Measurements from ENCODE around the gene MATCAP1. TPM values are rescaled to one million over a fixed set of nuclear protein-coding genes. Genes with fewer than 3 reads are reported as not detected.

The MATCAP1 gene
- total and polyA plus RNA-seq, 10 of the 15 experiments (the other 5 are each of a cell fraction or from before 2014, with no cell fraction given): 2.8 to 25.8 (median 8.6) TPM

DNA sequence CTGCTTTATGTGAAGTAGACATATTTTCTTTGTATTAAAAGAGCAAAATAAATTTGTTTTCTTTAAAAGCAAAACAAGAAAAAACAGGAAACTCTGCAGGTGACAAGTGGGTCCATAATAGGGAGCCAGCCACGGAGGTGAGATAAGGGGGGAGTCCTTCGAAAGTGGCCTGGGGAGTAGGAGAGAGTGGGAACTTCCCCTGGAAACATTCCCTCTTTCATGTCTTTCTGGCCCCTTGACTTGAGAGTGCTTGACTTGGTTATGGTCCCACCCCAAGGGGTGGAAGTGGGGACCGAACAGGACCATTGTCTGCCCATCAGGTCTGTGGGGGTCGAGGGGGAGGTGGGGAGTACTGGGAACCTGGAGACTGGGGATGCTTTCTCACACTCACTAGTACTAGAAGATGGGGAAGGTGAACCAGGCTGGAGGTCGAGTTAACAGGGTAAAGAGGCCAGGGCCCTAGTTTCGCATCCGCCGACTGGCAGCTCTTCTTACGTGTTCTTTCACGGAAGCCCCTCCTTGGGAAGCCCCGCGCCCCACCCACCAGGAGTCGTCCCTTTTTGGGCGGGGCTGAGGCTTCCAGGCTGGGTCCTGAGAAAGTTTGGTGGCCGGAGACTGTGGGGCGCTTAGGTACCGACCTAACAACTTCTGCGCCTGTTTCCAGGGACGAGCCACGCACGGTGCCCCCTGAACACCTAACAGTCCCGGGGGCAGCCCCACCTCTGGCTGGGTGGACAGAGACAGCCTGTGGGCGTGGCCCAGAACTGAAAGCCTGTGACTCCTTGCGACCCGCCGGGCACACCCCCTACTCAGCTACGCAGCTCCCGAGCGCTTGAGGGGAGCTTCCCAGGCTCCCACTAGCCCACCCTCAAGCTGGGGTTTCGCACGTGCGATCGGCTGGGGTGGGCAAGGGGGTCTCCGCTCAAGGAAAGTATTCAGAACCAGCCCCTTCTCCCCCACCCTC is 24.8 kb downstream of the MATCAP1 start:
- SMC1A ChIA-PET (ENCODE audit: uncharacterized antibody, unreplicated experiment): interaction anchor here (0.7 to 5.2 kb wide), 9 partner anchors 11 to 146 kb away, joined by 3 to 48 read pairs (median 5); partner anchors contain the start of genes NOL3 and TMEM208
- H3K4me3 ChIP-seq: peak overlapping the region; percentile 95
- no peaks in the 10 kb centered on the region for H3K36me3 ChIP-seq (ENCODE audit: control insufficient read depth in 2 of 2, insufficient read depth in 2 of 2, low read length in 1 of 2)
- no peaks in the 10 kb centered on the region; the same call in 2 of the 3 replicates for H3K9me3 ChIP-seq (replicated peaks; ENCODE audit: control insufficient read depth, insufficient read depth, low read length)
- H3K4me2 ChIP-seq (ENCODE audit: control insufficient read depth, insufficient read depth): peak overlapping the region; percentile 88
- POLR2A ChIA-PET: interaction anchor here (0.6 to 8.2 kb wide), 15 partner anchors 8 to 355 kb away, joined by 3 to 137 read pairs (median 4); partner anchors contain the start of genes B3GNT9, FHOD1, NOL3 and PHAF1
- CTCF ChIA-PET: interaction anchor here (0.8 to 10.0 kb wide), 17 partner anchors 10 to 205 kb away, joined by 3 to 98 read pairs (median 7); partner anchors contain the start of genes CES3, NOL3 and TMEM208
- peak; percentile 71 for DNase-seq (ENCODE audit: low read depth, low spot score)
- H2AFZ ChIP-seq (ENCODE audit: control insufficient read depth, low read depth, low read length): peak overlapping the region; percentile 43; the same call in 1 of the 2 replicates
- peaks cover 11% of the 10 kb centered on the region for H3K79me2 ChIP-seq (ENCODE audit: control insufficient read depth, insufficient read depth, low read length)
- peaks cover 10% of the 10 kb centered on the region; the same call in 1 of the 2 replicates for H4K20me1 ChIP-seq (ENCODE audit: control insufficient read depth, insufficient read depth)
- H3K27me3 ChIP-seq (replicated peaks in 1 of 2; ENCODE audit: control insufficient read depth in 2 of 2, insufficient read depth in 2 of 2, low read length in 1 of 2): peaks cover 0 to 4% of the 10 kb centered on the region in 2 experiments; a peak in 1 of 4 replicates
- under 1% methylated on average over 34 of the region's 34 CpGs for WGBS (ENCODE audit: insufficient coverage, insufficient replicate concordance, low lambda C conversion rate, missing lambda C conversion rate)
- peak; percentile 99 for FAIRE-seq
- BruUV-seq (replicated peaks): TSS peak; percentile 65
- H3K4me1 ChIP-seq (ENCODE audit: control insufficient read depth, insufficient read depth, low read length): peaks cover 43% of the 10 kb centered on the region
- ATAC-seq: peak; percentile 56
- peak overlapping the region; percentile 89 for H3K27ac ChIP-seq (ENCODE audit: control insufficient read depth, insufficient read depth)
- in situ Hi-C loops (cut with MboI) (loop anchor here (10.0 kb wide), 1 partner anchor 184 kb away; no protein-coding TSS in a partner anchor), intact Hi-C loops (cut with micrococcal nuclease; ENCODE audit: unreplicated experiment) (loop anchor here (5.0 kb wide), 2 partner anchors 57 to 503 kb away; partner anchors contain the start of genes ACD and PARD6A)
- peak overlapping the region; percentile 87 for H3K9ac ChIP-seq (ENCODE audit: control insufficient read depth, insufficient read depth, low read length)
- RAD21 ChIA-PET (ENCODE audit: unreplicated experiment): interaction anchor here (1.3 to 5.2 kb wide), 7 partner anchors 10 to 140 kb away, joined by 4 to 48 read pairs (median 8); partner anchors contain the start of gene NOL3
- TF ChIP-seq, protein P1, sequence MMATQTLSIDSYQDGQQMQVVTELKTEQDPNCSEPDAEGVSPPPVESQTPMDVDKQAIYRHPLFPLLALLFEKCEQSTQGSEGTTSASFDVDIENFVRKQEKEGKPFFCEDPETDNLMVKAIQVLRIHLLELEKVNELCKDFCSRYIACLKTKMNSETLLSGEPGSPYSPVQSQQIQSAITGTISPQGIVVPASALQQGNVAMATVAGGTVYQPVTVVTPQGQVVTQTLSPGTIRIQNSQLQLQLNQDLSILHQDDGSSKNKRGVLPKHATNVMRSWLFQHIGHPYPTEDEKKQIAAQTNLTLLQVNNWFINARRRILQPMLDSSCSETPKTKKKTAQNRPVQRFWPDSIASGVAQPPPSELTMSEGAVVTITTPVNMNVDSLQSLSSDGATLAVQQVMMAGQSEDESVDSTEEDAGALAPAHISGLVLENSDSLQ (IDR thresholded peaks at IDR 0.05): peak; percentile 63
- TF ChIP-seq NRF1 (conservative IDR thresholded peaks at IDR 0.05; ENCODE audit: low read depth, low read length) (no peak), IKZF2 (IDR thresholded peaks at IDR 0.05) (peak in 1 of 2 experiments; percentile 56; a peak in 1 of 4 replicates), ETV6 (conservative IDR thresholded peaks at IDR 0.05 in 1 of 2, IDR thresholded peaks at IDR 0.05 in 1 of 2; ENCODE audit: borderline replicate concordance in 1 of 2, low read depth in 1 of 2) (no peak), POLR2A (IDR thresholded peaks at IDR 0.05; ENCODE audit: low read depth, low read length) (peak; percentile 6; the same call in 1 of the 2 replicates), YY1 (IDR thresholded peaks at IDR 0.05; ENCODE audit: low read depth, low read length) (no peak), RUNX3 (IDR thresholded peaks at IDR 0.05; ENCODE audit: low read length) (0 out of 2 replicates have a peak, but pooled peaks have one; percentile 1), SP1 (IDR thresholded peaks at IDR 0.05; ENCODE audit: low read depth, low read length) (peak; percentile 14), CHD1 (IDR thresholded peaks at IDR 0.05; ENCODE audit: low read depth, low read length) (0 out of 2 replicates have a peak, but pooled peaks have one; percentile 47), BHLHE40 (IDR thresholded peaks at IDR 0.05; ENCODE audit: borderline replicate concordance in 1 of 2, low read depth in 2 of 2, low read length in 1 of 2) (peak; percentile 58 to 72; a peak in 2 of 4 replicates), MTA2 (IDR thresholded peaks at IDR 0.05; ENCODE audit: low read depth) (0 out of 2 replicates have a peak, but pooled peaks have one; percentile 32), ZZZ3 (IDR thresholded peaks at IDR 0.05; ENCODE audit: control insufficient read depth, insufficient read length, low read depth) (no peak), EED (IDR thresholded peaks at IDR 0.05; ENCODE audit: low read depth) (no peak; the same call in 1 of the 2 replicates), TCF3 (IDR thresholded peaks at IDR 0.05; ENCODE audit: borderline replicate concordance, insufficient read depth, low read depth, low read length) (no peak), NR2F1 (conservative IDR thresholded peaks at IDR 0.05) (peak; percentile 89), EP300 (IDR thresholded peaks at IDR 0.05; ENCODE audit: borderline replicate concordance in 1 of 2, control insufficient read depth in 1 of 2, low read depth in 2 of 2, low read length in 2 of 2) (no peak), CBFB (IDR thresholded peaks at IDR 0.05; ENCODE audit: low read depth) (peak; percentile 48; the same call in 1 of the 2 replicates), SMARCA5 (IDR thresholded peaks at IDR 0.05) (0 out of 2 replicates have a peak, but pooled peaks have one; percentile 60), NBN (IDR thresholded peaks at IDR 0.05) (peak; percentile 48; the same call in 1 of the 2 replicates), SMAD5 (IDR thresholded peaks at IDR 0.05; ENCODE audit: low read depth) (0 out of 2 replicates have a peak, but pooled peaks have one; percentile 21), POLR2AphosphoS5 (IDR thresholded peaks at IDR 0.05; ENCODE audit: low read length) (peak; percentile 82; the same call in 1 of the 2 replicates), MTA3 (IDR thresholded peaks at IDR 0.05; ENCODE audit: borderline replicate concordance, low read length) (no peak), IRF4 (IDR thresholded peaks at IDR 0.05; ENCODE audit: low read depth, low read length) (no peak)
